ENCODE data around the gene FHAD1.
A peak's percentile ranks its signal among the peaks of the same experiment; 100 is the strongest.
"Not testable (repeated sequence)": the region's sequence is repeated elsewhere in the genome, so short reads cannot be mapped to it uniquely, and the experiment has no call there.

The FHAD1 gene

DNA sequence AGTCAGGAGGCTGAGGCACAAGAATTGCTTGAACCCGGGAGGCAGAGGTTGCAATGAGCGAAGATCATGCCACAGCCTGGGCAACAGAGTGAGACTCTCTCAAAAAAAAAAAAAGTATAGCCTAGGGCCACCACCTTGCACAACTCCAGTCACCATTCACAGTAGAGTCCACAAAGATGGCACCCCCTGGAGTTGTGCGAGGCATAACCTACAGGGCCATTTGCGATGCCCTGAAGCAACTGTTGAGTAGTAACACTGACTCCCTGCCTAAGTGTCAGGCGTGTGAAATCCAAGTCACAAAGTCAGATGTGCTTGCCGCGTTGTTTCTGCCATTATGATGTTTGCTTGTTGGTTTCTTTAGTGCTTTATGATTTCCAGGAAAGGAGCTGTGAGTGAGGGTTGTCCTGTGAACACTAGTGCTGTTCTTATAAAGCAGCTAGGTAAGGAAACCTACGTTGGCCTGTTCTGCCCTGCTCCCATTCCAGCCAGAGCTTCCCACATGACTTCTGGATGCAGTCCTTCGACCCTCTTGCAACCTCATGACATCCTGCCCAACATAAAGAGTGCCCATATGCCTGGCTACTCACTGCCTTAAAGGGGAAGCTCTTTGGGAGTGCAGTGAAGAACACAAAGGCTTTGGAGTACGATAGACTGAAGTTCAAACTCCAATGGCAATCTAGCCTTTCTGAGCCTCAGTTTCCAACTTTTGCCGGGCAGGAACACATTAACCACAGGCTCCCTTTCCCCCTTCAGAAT, 29.8 kb downstream of the FHAD1 start:
- DNase-seq: peak; percentile 32 to 66 (median 58)

DNA sequence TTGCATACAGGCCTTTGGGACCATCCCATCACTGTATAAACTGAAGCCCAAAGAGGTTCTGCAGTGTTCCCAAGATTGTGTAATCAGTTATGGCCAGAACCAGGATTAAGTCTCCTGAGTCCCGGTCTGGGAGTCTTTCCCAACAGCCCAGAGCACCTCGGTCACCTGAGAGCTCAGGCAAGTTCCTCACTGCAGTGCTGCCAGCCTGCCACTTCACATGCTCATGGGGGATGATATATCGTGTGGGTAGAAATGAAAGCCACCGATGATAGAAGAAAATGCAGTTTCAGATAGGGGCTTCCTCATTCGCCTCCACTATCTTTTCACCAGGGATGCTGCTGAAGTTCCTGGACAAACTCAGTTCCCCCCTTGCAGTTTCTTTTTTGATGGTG, 30.4 kb downstream of the FHAD1 start:
- peak; percentile 39 to 73 (median 60) for DNase-seq

DNA sequence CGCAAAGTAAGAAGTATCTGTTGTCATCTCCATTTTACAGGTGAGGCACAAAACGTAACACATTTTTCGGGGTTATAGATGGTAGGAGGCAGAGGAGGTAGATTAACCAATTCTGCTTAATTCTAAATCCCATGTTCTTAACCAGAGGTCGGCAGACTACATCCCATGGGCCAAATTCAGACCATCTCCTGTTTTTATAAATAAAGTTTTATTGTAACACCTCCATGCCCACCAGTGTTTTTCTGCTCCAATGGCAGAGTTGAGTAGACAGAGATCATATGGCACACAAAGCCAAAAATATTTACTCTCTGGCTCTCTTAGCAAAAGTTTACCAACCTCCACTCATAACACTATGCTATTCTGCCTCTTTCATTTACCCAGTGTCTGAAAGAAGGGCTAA, 30.9 kb downstream of the FHAD1 start:
- DNase-seq: no peak

DNA sequence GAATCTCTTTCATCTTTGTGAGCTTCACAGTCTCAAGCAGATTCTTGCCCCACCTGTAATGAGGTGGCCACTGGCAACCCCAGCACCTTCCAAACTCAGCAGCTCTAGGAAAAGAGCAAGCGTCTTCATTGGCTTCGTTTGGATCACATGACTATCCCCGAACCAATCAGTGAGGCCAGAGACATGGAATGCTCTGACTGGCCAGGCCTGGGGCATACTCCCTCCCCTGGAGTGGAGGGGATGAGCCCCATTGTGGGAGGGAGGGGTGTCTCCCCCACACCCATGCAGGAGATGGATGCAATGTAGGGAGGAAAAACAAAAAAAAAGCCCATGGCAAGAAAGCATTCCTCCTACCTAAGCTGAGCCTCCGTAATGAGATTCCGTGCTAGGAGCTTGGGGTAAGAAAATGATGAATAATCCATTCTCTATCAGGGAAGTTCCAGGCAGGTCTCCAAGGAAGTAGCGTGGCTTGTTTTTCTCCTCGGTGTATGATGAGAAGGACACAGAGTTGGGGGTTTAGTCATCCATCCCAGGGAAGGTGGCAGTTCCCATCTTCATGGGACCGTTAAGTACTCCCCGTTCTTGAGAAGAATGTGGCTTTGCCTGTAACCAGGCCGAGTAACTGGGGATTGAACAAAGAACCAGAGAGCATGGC, 32.7 kb downstream of the FHAD1 start:
- no peak for DNase-seq

DNA sequence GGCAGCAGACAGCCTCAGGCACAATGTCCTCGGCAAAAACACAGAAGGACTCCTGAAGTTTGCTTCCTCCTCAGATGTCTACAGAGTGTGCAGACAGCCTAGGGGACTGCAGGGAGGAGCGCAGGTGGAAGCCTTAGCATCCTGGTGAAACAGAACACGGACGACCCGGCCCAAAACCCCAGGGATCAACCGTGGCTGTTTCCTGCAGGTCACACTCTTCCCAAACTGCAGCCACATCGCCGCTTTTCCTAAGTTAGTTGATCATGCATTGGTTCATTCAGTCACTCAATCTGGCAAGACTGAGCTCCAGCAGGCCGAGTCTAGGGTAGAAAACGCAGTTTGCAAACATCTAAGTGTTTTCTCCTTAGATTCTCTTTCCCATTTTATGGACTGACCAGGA, 33.4 kb downstream of the FHAD1 start:
- DNase-seq: no peak

DNA sequence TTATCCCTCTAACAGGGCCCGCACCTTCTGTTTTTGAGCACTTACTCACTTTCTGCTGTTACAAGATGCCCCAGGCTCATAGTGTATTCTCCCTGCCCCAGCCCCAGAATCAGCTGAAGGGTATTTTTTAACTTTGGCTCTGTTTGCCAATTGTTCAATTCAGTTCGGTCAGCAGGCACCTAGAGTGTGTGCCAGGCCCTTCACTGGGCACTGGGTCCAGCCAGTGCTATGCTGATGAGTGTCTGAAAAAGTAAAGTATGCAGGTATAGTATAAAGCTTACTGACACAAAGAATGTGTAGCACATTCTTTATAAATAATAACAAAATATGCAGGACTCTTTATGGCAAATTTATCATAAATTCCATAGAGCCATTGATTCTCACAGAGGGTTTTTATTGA, 35.0 kb downstream of the FHAD1 start:
- no peak for DNase-seq

DNA sequence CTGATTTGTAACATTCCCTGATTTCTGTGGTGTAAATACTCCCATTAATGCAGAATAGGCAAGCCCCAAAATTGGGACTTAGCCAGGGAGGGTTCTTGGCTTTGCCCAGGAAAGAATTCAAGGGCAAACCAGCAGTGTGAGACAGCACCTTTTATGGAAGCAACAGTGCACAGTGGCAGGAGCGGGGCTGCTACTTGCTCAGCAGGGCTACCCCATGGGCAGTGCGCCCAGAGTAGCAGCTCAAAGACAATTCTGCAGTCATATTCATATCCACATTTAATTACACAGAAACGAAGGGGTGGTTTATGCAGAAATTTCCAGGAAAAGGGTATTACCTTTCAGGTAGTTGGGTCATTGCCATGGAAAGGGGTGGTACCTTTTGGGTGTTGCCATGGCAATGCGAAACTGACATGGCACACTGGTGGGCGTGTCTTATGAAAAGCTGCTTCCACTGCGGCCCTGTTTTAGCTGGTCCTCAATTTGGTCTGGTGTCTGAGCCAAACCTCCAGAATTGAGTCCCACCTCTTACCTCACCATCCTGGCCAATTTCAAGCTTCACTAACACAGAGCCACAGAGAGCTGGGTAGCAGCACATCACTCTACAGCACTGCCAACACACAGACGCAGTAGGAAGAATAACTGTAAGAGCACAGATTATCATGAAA, 35.9 kb downstream of the FHAD1 start:
- no peak for DNase-seq

DNA sequence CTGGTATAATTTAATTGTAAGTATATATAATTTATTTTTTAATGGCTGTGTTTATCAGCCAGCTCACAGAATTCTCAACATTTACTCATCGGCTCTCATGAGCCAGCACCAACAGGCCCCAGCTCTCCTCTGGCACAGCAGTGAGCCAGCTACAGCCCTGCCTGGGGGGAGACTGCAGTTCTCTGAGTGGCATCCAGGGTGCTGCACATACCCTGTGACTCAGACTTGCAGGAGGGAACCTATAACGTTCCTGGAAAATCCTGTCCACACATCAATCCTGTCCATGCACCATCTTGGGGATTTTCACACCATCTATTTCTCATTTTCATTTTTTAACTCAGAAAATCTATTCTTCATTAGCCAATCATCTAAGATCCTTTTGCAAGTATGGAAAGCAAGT, 36.5 kb downstream of the FHAD1 start:
- DNase-seq: no peak

DNA sequence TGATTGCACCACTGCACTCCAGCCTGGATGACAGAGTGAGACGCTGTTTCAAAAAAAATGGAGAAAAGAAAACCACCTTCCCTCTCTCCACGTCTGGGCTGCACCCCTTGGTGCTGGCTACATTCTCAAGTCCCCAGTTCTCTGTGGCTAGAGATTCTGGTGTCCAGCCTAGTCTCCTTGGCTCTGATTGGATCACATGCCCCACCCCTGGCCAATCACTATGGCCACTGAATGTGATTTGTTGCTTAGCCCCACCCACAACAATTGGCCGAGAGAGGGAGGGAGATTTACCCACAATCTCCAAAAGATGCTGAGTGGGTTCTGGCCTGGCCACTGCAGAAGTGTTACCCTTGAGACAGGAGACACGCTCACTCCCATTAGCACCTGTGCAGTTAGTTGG, 39.4 kb downstream of the FHAD1 start:
- no peak for DNase-seq

DNA sequence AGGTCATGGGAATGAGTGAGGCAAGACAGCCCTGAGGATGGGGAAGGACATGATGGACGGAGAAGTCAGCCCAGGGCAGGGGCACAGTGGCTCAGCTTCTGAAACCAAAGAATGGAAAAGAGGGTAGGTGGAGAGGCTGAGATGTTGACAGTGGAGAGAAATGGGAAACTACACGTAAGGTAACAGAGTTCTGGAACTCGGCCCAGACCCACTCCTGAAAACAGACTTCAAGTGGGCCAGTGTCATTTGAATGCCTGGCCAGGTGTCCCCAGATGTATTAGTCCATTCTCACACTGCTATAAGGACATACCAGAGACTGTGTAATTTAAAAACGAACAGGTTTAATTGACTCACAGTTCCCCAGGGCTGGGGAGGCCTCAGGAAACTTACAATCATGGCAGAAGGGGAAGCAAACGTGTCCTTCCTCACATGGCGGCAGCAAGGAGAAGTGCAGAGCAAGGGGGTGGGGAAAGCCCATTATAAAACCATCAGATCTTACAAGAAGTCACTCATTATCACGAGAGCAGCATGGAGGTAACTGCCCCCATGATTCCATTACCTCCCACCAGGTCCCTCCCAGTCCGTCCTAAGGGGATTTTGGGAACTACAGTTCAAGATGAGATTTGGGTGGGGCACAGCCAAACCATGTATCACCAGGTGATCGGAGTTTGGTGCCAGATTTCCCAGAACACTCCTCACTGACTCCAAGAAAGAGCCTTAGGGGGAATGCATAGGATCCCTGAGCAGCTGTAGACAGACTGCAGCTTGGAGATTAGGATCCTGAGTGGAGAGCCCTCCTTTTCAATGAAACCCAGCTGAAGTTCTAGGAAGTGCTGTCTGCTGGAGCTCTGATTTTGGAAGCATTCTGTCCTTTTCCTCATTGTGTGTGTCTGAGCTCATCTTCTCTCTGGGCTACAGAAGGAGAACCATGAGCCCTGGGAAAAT, 40.3 kb downstream of the FHAD1 start:
- DNase-seq: peak in 1 of 4 experiments; percentile 17

DNA sequence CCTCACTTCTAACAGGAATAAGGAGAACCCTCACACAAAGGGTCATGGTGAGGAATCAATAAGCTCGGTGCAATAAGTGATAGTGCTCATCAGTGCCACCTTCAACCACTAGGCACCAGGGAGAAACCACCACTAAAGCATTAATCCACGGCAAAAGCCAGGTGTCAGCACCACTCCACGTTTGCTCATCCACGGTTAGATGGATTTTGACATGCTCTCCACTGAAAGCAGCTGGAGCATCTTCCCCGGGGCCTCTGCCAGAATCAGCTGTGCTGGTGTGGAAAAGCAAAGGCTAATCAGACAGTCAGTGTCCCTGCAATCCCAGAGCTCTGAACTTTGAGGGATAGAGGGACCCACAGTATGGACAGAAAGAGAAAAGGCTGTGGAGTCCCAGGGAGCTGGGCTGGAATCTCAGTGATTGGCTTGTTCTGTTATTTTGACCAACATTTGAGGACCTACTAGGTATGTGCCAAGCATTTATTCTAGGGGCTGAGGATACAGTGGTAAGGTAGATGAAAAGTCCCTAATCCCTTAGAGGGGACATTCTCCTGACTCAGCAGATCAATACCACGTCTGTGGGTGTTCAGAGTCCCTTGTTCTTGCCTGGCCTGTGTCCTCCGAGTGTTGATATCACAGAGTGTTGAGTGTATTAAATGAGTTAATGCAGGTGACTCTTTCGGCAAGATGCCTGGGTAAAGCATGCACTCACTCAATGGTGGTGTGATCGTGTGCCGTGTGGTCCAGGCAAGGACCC, 41.3 kb downstream of the FHAD1 start:
- DNase-seq: no peak

DNA sequence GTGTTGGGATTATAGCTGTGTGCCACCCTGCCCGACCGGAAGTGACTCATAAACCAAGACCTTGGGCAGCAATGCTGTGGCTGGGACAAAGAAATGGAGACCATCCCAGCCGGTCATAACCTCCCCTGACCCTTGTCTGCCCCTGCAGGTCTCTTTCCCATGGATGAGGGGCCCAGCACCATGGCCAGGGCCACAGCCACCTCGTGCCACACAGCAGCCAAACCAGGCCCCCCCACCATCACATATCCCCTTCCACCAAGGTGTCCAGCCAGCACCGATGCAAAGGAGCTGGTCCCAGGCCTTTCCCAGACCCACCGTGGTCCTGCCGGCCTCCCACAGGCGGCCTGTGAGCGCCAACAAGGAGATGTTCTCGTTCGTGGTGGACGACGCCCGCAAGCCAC, 42.2 kb downstream of the FHAD1 start:
- no peak for DNase-seq

DNA sequence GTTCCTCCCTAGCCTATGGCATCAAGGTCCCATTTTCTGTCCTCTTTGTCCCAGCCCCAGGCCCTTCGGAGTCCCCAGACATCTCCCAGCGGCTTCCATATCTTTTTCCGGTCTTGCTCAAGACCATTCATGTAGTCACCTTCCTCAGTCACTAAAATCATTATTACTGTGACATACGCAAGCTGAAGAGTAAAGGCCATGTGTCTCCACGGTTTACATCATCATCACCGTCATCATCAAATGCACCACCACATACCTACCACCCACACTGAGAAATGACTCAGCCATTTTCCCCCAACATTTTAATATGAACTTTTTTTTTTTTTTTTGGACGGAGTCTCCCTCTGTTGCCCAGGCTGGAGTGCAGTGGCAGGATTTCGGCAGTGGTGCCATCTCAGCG, 43.4 kb downstream of the FHAD1 start:
- DNase-seq: peak; percentile 58 to 91 (median 70)

DNA sequence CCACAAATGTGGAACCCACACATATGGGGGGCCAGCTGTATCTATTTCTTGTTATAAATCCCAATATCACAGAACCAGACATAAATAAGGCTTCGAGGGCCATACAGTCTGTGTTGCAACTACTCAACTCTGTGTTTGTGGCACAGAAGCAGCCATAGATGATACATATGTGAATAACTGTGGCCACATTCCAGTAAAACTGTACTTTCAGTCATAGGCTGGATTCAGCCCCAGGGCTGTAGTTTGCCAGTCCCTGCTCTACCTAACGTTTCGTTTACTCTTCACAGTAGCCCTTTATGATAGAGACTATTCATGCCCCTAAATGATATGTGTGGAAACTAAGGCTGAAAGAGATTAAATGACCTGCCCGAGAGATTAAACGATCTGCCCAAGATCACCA, 48.7 kb downstream of the FHAD1 start:
- DNase-seq: no peak

DNA sequence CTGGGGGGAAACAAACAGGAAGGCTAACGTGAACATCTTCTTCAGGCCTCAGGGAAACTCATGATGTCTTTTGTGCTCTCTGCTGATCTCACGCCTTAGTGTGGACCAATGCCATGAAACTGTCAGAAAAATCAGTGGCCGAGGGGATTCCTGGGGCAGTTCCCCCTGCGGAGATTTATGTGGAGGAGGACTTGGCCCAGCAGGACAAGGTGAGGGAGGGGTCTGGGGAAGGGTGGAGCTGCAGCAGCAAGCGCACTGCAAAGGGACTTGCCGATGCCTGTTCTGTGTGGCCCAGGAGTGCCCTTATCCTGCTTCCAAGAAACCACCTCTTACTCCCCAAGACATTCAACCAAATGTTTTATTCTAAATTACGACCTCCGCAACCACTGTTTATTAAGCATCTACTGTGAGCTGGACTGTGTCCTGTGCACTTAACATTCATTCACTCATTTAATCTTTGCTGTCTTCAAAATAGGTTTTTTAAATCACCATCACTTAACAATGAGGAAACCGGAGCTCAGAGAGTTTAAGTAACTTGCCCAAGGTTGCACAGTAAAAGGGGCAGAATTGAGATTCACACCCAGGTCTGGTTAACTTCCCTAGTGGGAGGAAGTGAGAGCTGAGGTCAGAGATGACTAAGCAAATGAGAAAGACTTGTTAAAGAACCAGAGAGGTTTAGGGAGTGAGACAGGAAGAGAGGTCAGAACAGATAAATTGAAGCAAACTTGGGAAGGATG, 49.7 kb downstream of the FHAD1 start:
- peak in 3 of 4 experiments; percentile 43 to 68 (median 62) for DNase-seq

DNA sequence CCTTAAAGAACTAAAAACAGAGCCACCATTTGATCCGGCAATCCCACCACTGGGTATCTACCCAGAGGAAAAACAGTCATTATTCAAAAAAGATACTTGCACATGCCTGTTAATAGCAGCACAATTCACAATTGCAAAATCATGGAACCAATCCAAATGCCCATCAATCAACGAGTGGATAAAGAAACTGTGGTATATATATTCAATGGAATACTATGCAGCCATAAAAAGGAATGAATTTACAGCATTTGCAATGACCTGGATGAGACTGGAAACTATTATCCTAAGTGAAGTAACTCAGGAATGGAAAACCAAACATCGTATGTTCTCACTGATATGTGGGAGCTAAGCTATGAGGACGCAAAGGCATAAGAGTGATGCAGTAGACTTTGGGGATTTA, 51.0 kb downstream of the FHAD1 start:
- not testable (repeated sequence) for DNase-seq

DNA sequence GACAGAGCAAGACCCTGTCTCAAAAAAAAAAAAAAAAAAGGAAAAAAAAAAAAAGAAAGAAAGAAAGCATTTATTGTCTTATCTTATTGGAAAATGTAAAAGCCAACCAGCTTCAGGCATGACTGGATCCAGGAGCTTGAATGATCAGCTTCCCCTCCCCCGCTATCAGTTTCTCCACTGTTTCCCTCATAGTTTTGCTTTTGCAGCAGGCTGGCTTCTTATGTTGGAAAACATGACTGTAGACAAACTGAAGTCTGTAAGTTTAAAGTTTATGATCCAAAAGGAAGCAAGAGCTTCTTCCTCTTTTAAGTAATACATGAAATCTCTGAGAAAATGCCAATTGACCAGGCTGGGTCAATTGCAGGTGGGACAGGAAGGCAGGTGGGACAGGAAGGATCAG, 52.2 kb downstream of the FHAD1 start:
- peak; percentile 22 to 72 (median 52) for DNase-seq

DNA sequence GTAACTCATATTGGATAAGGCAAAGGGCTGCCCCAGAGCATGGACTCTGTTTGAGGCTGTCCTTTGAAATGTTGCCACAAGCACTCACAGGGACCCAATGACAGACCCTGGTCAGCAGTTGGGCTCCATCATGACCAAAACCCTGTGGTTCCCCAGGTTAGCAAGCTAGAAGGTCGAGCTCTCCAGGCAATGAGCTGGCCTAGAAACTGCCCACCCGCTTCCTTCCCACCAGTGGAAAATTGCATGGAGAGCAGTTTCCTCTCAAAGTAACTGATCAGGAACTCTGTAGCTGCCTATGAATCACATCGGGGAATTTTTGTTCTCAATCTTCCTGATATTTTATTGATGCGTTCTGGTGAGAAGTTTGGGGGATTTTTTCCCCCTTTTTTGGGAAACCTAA, 52.8 kb downstream of the FHAD1 start:
- DNase-seq: peak; percentile 40 to 64 (median 55)

DNA sequence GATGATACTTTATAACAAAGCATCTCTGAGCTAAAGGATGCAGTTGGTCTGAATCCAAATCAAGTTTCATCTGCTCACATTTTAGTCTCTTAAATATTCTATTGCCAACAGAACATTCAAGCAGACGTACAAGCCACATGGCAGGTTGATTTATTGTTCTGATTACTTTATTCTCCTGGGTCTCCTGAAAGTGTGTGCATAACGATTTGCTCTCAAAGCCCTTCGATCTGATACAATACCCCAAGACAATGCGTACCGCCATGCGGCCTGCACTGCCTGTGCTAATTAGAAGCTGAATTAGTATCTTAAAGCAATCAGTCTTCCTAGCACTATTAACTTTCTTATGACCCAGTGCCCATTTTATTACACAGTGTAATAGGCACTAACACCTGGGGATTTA, 56.9 kb downstream of the FHAD1 start:
- no peak for DNase-seq

DNA sequence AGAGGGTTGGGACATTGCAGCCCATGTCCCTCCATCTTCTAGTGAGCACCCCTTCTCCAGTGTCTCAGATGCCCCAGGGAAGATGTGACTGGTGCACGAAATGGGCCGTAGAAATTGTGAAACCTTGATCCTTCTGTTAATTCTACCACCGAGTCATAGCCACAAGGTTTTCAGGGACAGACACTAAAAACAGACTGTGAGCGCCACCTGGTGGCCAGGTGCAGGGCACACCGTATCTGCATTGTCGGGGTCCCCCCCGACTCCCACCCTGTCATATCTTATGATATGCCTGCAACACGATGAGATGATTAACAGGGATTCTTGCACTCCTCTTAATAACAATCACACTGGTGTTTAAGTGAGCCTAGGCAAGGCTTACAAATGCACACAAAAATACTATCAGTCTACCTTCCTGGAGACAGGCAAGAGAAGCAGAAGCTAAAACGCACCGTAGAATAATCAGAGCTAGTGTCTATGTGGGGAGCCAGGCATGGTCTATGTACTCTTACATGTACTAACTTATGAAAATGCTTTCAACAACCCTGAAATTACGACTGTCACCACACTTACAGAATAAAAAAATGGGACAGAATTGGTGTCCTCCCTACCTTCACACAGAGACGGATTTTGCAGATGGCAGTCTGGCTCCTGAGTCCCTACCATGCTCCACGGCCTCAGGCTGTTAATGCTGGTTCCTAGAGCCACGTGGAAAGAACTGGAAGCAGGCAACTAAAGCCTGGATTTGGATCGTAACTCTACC, 57.9 kb downstream of the FHAD1 start:
- DNase-seq: peak; percentile 71 to 85 (median 78)

DNA sequence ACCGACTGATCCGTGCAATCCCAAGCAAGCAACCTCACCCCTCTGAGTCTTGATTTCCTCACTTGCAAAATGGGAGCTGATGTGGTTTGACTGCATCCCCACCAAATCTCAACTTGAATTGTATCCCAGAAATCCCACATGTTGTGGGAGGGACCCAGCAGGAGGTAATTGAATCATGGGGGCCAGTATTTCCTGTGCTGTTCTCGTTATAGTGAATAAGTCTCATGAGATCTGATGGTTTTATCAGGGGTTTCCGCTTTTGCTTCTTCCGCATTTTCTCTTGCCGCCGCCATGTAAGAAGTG, 58.4 kb downstream of the FHAD1 start:
- DNase-seq: no peak

Measured in suppressor macrophage (primary cell).